NCI-H446 (cell line): ENCODE measurements around the gene BMF.

Source experiments
- DNase-seq, 2 experiments: peaks; one replicate each; lab custom pipeline; 2025; lab: John Stamatoyannopoulos, UW

Gene BMF

GRCh38 chr15:40065166-40065565, 43.5 kb downstream of the BMF start:
- no peak for DNase-seq

GRCh38 chr15:40064231-40064894, 44.3 kb downstream of the BMF start:
- peak; percentile 22 to 87 for DNase-seq

DNA sequence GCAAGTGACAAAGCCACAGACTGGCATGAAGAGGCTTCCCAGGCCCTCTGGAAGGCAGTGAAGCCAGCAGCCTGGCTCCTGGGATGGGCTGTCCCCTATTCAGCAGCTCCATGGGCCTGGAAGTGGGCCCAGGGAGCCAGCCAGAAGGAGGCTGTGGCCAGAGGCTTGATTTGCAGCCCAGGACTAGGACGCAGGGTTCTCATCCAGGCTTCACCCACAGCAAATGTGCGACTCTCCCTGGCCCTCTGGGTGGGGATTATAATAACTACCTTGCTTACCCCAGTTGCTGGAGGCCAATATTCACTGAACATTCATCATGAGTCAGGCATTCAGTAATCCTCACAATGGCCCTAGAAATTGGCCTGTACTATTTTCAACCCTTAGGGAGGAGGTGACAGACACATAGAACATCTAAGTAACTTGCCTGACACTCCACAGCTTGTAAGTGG, 45.1 kb downstream of the BMF start:
- peak; percentile 50 to 89 for DNase-seq

DNA sequence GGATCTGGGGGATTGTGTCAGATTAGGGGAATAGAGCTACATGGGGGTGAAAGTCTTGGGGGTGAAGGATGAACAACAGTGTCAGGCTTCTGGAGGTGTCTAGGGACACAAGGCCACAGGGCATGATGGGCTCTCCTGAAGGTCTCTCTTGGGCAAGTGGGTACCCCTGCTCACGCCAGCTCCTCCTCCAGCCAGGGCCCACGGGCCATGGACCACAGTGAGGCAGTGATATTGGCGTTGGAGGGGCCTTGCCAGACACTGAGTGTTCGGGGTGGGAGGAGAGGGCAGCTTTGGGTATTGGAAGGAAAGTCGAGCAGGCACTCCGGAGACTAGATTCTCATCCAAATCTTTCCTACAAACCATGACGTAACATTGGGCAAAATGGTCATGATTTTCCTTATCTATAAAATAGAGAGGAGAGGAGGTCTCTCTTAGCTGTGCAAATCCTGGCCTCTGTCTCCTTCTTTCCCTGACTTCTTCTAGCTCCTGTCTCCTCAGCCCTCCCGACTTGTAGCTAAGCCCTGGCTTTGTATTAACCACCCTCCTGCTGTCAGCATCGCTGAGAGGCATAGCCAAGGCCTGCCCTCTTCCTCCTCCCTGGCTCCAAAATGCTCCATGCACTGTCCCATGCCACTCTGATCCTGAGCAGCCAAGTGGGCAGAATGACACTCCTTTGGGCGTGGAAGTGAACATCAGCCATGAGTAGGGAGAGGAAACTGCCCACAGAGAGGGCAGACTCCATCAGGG, 45.7 kb downstream of the BMF start:
- peak in 1 of 2 experiments; percentile 50 for DNase-seq

GRCh38 chr15:40061212-40061901, 47.3 kb downstream of the BMF start:
- no peak for DNase-seq

- DNase-seq: no peak
These were observed 48.3 kb downstream of the BMF start for GRCh38 chr15:40060236-40060961.

- no peak for DNase-seq
These were observed 48.9 kb downstream of the BMF start for GRCh38 chr15:40059821-40060220.

DNA sequence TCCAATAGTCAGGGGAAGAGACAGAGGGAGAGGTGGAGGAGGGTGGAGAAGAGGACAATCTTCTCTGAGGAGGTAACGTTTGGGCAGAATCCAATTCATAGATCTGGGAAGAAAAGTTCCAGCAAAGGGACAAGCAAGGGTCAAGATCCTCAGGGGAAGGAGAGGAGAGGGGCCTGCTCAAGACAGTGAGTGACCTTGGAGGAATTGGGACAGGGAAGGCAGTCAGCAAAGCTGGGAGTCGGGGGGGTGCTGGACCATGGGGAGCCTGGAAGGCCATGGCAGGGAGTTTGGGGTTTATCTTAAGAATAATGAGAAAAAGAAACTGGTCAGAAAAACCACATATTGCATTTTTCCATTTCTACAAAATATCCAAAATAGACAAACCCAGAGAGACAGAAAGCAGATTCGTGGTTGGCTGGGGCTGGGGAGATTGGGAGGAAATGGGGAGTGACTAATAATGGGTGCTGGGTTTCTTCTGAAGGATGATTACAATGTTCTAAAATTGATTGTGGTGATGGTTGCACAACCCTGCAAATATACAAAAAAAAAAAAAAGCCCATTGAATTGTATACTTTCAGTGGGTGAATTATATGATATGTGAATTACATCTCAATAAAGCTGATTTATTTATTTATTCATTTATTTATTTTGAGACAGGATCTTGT, 50.1 kb downstream of the BMF start:
- DNase-seq: no peak

DNA sequence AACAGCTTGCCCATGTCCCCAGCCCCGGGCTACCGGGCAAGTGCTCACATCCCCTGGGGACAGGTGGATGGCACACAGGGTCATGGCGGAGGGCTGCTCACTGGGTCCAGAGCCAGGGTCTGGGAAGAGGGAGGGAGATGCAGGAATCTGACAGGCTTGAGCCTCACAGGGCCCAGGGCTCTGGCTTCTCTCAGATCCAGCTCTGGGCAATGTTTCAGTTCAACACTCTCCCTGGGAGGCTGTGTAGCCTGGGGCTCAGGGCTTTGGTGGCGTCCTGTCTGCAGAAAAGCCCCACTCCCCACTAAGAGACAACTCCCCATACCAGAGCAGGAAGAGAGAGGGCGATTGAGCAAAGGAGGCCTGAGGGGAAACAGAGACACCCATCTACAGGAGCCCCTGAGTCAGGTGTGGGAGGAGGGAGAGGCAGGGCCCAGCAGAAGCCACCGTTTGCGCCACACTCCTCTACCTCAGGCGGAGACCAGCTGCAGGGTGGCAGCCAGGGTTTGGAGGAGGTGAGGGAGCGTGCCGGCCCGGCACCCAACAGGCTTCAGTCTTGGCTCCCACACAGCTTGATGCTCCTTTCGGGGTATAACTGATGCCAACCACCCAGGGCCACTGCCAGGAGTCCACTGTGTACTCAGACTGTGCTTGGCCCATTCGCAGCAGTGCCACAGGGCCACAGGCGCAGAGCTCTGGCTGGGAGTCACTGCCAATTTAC, 52.9 kb downstream of the BMF start:
- DNase-seq: peak in 1 of 2 experiments; percentile 49

- no peak for DNase-seq
These were observed 53.7 kb downstream of the BMF start for GRCh38 chr15:40054855-40055575.

DNA sequence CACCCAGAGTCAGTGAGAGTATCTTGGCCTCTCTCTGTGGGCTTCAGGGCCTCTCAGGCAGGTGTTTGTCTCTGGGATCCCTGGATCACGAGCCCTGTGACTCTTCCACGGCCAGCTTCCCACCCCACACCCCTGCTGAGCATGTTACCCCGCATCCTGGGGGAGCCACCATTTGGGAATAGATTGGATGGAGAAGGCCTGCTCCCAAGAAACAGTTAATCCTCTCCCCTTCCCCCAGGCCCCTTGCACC, 54.1 kb downstream of the BMF start:
- DNase-seq: no peak

GRCh38 chr15:40053831-40054604, 54.7 kb downstream of the BMF start:
- no peak for DNase-seq

DNA sequence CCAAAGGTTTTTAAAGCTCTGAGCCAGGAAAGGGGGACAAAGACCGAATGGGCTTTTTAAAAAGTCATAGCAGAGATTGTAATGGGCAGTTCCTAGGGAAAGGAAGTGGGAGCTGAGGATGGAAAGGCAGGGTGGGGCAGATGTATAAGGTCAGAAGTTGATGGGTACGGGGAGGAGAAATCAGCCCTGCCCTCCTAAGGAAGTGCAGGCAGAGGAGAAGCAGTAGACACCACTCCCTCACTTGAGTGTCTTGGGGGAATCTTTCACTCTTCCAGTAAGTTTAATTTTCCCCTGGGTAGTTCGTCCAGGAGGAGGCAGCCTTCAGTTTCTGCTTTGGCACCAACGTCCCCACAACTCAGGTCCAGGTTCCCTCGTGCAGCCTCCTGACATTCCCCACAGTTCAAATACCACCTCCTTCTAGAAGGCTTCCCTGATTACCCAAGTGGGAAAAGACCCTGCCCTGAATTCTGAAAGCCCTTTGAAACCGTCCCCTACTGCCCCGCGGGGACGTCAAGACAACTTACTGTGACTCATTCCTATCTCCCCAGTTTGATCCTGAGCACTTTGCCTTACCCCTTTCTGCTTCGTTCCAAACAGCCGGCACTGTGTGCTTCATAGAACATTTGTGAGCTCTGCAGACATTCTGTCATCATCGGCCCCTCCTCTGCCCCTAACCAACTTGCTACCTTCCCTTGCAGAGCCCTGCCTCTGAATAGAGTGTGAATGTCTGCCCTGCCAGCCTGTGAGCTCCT, 55.4 kb downstream of the BMF start:
- DNase-seq: no peak

GRCh38 chr15:40052604-40053003, 56.1 kb downstream of the BMF start:
- no peak for DNase-seq

DNA sequence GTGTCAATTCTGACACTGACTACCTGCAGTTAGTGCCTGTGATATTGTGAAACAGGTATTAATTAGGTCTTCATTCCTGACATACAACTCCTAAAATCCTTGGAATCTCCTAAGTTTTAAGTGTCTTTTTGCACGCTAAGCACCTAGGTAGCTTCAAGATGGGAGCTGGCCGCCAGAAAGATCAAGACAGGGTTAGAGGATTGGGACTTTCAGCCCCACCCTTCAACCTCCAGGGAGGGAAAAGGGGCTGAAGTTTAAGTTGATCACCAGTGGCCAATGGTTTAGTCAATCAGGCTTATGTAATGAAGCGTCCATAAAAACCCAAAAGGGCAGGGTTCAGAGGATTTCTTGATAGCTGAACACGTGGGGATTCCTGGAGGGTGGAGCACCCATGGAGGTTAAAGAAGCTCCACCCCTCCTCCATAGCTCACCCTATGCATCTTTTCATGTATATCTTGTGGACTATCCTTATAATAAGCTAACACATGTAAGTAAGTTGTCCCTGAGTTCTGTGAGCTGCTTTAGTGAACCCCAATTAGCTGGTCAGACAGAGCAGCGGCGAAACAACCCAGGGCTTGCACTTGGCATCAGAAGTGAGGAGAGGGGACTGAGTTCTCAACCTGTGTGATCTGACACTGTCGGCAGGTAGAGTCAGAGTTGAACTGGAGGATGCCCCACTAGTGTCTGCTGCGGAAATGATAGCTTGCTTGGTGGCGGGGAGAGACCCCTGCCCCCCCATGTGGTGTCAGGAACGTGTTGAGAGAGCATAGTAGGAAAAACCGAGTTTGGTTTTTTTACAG, 56.9 kb downstream of the BMF start:
- no peak for DNase-seq

- peak in 1 of 2 experiments; percentile 27 for DNase-seq
These were observed 57.8 kb downstream of the BMF start for GRCh38 chr15:40050788-40051470.

GRCh38 chr15:40048926-40049475, 59.7 kb downstream of the BMF start:
- DNase-seq: no peak
